ENCODE data around the gene TFAP2C. TPM values are rescaled to one million over a fixed set of nuclear protein-coding genes. Genes with fewer than 3 reads are reported as not detected.

The TFAP2C gene
- total RNA-seq (0.21 and 0.46 TPM in 2 replicates), polyA plus RNA-seq (not detected in 2 replicates)

DNA sequence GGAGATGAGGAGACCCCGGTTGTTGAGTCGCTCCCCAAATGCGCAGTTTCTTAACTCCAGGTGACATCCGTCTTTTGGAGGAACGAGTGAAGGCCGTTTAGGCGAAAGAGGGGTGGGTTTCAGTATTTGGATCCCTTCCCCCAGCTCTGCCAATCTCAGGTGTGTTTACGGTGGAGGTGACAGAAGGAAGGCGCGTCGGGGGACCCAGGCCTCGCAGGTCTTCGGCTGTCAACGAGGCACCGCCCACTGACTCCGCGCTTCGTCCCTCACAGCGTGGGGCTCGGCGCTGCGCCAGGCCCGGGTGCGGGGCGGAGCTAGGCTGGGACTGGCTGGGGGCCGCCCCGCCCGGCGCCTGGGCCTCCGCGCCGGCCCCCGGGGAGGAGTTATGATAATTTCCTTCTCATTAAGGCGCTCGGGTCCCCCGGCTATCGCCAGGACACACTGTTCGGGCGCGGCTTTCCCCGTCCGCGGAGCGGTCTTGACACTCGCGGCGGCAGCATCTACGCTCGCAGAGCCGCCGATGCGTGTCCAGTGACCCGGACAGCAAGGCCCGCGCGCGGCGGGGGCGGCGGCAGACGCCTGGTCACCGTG, at the start of gene TFAP2C:
Gene TFAP2C, plus strand, starts transcription at position 434 of the 591 bp plus-strand sequence. CDS start 239 bp downstream, outside the sequence.
- H3K36me3 ChIP-seq = no peaks in the 10 kb centered on the region
- peak within 1 kb of the TSS; percentile 35 for H3K4me3 ChIP-seq
- TF ChIP-seq CTCF (IDR thresholded peaks at IDR 0.05; ENCODE audit: low read depth, low read length) = no peak
- H3K27me3 ChIP-seq = peaks cover 100% of the 10 kb centered on the region
- no peaks in the 10 kb centered on the region for H3K9me3 ChIP-seq (ENCODE audit: low read depth)
- no peak within 1 kb of the TSS for H3K27ac ChIP-seq
- peaks cover 16% of the 10 kb centered on the region for H3K4me1 ChIP-seq (ENCODE audit: low read depth)
- DNase-seq (ENCODE audit: low read depth in 1 of 2, low spot score in 1 of 2) = peak; percentile 45 to 91

DNA sequence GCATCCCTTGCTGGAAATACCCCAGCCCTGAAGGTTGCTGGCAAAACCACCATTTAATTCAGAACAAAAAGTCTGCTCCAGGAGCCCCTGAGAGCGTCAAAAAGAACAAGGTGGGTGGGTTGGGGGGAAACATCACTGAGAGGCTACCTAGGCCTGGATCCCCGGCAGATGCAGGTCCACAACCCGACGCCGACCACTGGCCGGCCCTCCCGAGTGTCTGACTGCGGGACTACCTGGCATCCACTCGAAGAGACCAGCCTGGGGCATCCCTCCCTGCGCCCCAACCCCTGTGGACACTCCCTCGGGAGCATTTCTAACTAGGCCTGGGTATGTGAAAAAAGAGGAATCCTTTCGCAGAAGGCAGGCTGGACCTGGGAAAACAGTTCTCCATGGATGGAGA, 48.9 kb upstream of the TFAP2C start:
- no peaks in the 10 kb centered on the region for H3K4me1 ChIP-seq (ENCODE audit: low read depth)
- H3K36me3 ChIP-seq = no peaks in the 10 kb centered on the region
- no peak for TF ChIP-seq CTCF (IDR thresholded peaks at IDR 0.05; ENCODE audit: low read depth, low read length)
- no peak overlapping the region for H3K4me3 ChIP-seq
- H3K27me3 ChIP-seq = no peaks in the 10 kb centered on the region
- no peak overlapping the region for H3K27ac ChIP-seq
- H3K9me3 ChIP-seq (ENCODE audit: low read depth) = no peaks in the 10 kb centered on the region
- DNase-seq (ENCODE audit: low read depth in 1 of 2, low spot score in 1 of 2) = no peak

GRCh38 chr20:56581701-56582100, 47.4 kb upstream of the TFAP2C start:
- Histone ChIP-seq H3K36me3 (no peaks in the 10 kb centered on the region), H3K4me1 (ENCODE audit: low read depth) (no peaks in the 10 kb centered on the region), H3K27me3 (no peaks in the 10 kb centered on the region), H3K27ac (no peak overlapping the region), H3K9me3 (ENCODE audit: low read depth) (no peaks in the 10 kb centered on the region), H3K4me3 (no peak overlapping the region)
- no peak for TF ChIP-seq CTCF (IDR thresholded peaks at IDR 0.05; ENCODE audit: low read depth, low read length)
- no peak for DNase-seq (ENCODE audit: low read depth in 1 of 2, low spot score in 1 of 2)

DNA sequence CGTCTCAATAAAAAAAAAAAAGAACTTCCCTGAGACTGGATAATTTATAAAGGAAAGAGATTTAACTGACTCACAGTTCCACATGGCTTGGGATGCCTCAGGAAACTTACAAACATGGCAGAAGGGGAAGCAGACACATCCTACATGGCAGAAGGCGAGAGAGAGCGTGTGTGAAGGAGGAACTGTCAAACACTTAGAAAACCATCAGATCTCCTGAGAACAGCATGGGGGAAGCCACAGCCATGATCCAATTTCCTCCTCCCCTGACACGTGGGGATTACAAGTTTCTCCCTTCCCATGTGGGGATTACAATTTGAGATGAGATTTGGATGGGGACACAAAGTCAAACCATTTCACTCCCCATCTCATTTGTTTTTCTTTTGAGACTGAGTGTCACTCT, 46.6 kb upstream of the TFAP2C start:
- DNase-seq (ENCODE audit: low read depth in 1 of 2, low spot score in 1 of 2) = no peak
- H3K36me3 ChIP-seq = no peaks in the 10 kb centered on the region
- H3K4me1 ChIP-seq (ENCODE audit: low read depth) = no peaks in the 10 kb centered on the region
- no peak overlapping the region for H3K4me3 ChIP-seq
- H3K9me3 ChIP-seq (ENCODE audit: low read depth) = no peaks in the 10 kb centered on the region
- TF ChIP-seq CTCF (IDR thresholded peaks at IDR 0.05; ENCODE audit: low read depth, low read length) = no peak
- no peaks in the 10 kb centered on the region for H3K27me3 ChIP-seq
- H3K27ac ChIP-seq = no peak overlapping the region

- no peaks in the 10 kb centered on the region for H3K4me1 ChIP-seq (ENCODE audit: low read depth)
- no peak overlapping the region for H3K27ac ChIP-seq
- no peak for DNase-seq (ENCODE audit: low read depth in 1 of 2, low spot score in 1 of 2)
- H3K27me3 ChIP-seq = no peaks in the 10 kb centered on the region
- no peak for TF ChIP-seq CTCF (IDR thresholded peaks at IDR 0.05; ENCODE audit: low read depth, low read length)
- no peaks in the 10 kb centered on the region for H3K9me3 ChIP-seq (ENCODE audit: low read depth)
- H3K4me3 ChIP-seq = no peak overlapping the region
- no peaks in the 10 kb centered on the region for H3K36me3 ChIP-seq
These were observed 44.2 kb upstream of the TFAP2C start for GRCh38 chr20:56584916-56585315.

Measured in cardiac muscle cell (in vitro differentiated cells and primary cell).